Measurements from ENCODE around the gene TEX38. TPM values are rescaled to one million over a fixed set of nuclear protein-coding genes. Genes with fewer than 3 reads are reported as not detected.

The TEX38 gene
- total and polyA plus RNA-seq, 2 donors (not counting 1 experiment from before 2014, with no cell fraction given): not detected

- no peaks in the 10 kb centered on the region for H3K9me3 ChIP-seq (ENCODE audit: control extremely low read depth in 1 of 3, control insufficient read depth in 2 of 3, insufficient read depth in 1 of 3, low read length in 2 of 3)
- CTCF ChIA-PET: interaction anchor here (2.2 kb wide), 1 partner anchor 115 kb away, joined by 5 read pairs; the partner anchor contains the start of gene MKNK1
- H2AFZ ChIP-seq (ENCODE audit: insufficient read depth, low read depth, low read length, poor library complexity, severe bottlenecking): peak within 1 kb of the TSS; percentile 70
- no peak for TF ChIP-seq CTCF (IDR thresholded peaks at IDR 0.05)
- TF ChIP-seq EZH2 (IDR thresholded peaks at IDR 0.05; ENCODE audit: borderline replicate concordance, insufficient read depth, low read depth, low read length, poor library complexity, severe bottlenecking): no peak
- peaks cover 3 to 22% of the 10 kb centered on the region in 2 experiments for H3K36me3 ChIP-seq (replicated peaks in 1 of 2; ENCODE audit: control extremely low read depth in 1 of 2, control insufficient read depth in 1 of 2, extremely low read depth in 1 of 2, insufficient read depth in 2 of 2, low read length in 1 of 2)
- H3K79me2 ChIP-seq (ENCODE audit: control insufficient read depth, insufficient read depth, low read length): peaks cover 25% of the 10 kb centered on the region
- peaks cover 25% of the 10 kb centered on the region for H4K20me1 ChIP-seq (ENCODE audit: control insufficient read depth, insufficient read depth, low read length, poor library complexity, severe bottlenecking)
- POLR2A ChIA-PET: interaction anchor here (0.5 to 0.9 kb wide), 4 partner anchors 115 to 615 kb away, joined by 3 to 4 read pairs (median 3); partner anchors contain the start of genes CMPK1, LRRC41, MKNK1 and UQCRH
- H3K4me1 Mint-ChIP-seq: peaks cover 40% of the 10 kb centered on the region
- no peaks in the 10 kb centered on the region for H3K9me3 Mint-ChIP-seq (ENCODE audit: insufficient read depth)
- H3K27ac ChIP-seq (ENCODE audit: low read length in 2 of 2): peak within 1 kb of the TSS; percentile 48 to 89
- under 1% methylated on average over 79 of the region's 85 CpGs for WGBS (ENCODE audit: insufficient coverage)
- ATAC-seq (ENCODE audit: low read depth) (peak; percentile 99), DNase-seq (peak; percentile 99)
- peak within 1 kb of the TSS; percentile 97 for H3K9ac ChIP-seq (ENCODE audit: low read length)
- peaks cover 24 to 25% of the 10 kb centered on the region in 2 donors for H3K4me1 ChIP-seq (ENCODE audit: control insufficient read depth in 2 of 2, insufficient read depth in 2 of 2, low read length in 2 of 2)
- H3K27ac Mint-ChIP-seq: peak within 1 kb of the TSS; percentile 95
- no peaks in the 10 kb centered on the region for H3K27me3 ChIP-seq (replicated peaks in 1 of 4; ENCODE audit: control extremely low read depth in 1 of 4, control insufficient read depth in 3 of 4, insufficient read depth in 4 of 4, low read length in 3 of 4)
- H3K27me3 Mint-ChIP-seq: no peaks in the 10 kb centered on the region
- H3K4me2 ChIP-seq (replicated peaks; ENCODE audit: low read depth, low read length, poor library complexity, severe bottlenecking): peak within 1 kb of the TSS; percentile 91
- peak within 1 kb of the TSS; percentile 89 for H3K4me3 Mint-ChIP-seq
- peak within 1 kb of the TSS; percentile 84 to 95 (median 87) for H3K4me3 ChIP-seq (ENCODE audit: control extremely low read depth in 1 of 5, extremely low read depth in 1 of 5, insufficient read depth in 1 of 5, low read depth in 2 of 5, low read length in 4 of 5)
- intact Hi-C loops (cut with micrococcal nuclease): loop anchor here (1.0 to 10.0 kb wide), 7 partner anchors 51 to 1032 kb away; partner anchors contain the start of genes ATPAF1, CMPK1, GPBP1L1 and LRRC41
Measured at GRCh38 chr1:46718727-46719622, 47.3 kb downstream of the TEX38 start, which contains the start of gene EFCAB14. Gene EFCAB14 (minus strand): TSS chr1:46719114. CDS start chr1:46718087, 1,027 bp downstream.

Data from B cell (primary cell).